WTC11 (cell line): Measurements from ENCODE around the gene ERICH6B. TPM values are rescaled to one million over a fixed set of nuclear protein-coding genes. Genes with fewer than 3 reads are reported as not detected.

ENCODE experiments used
- ATAC-seq: fragments of 200-7000 bp; cut with Tn5 transposase; 2 replicates; pipeline ENCODE4 v1.10.0; 2021; ENCODE audit warnings: mild to moderate bottlenecking, moderate library complexity
- CTCF ChIA-PET: fragments of 300-600 bp; sonication (Branson Sonifier 250); formaldehyde crosslinking; loops from one replicate; lab custom pipeline; 2021; ENCODE audit warnings: antibody characterized with exemption; lab: Charles Lee
- POLR2A ChIA-PET: fragments of 350-600 bp; sonication (Branson Sonifier 250); formaldehyde crosslinking; loops from one replicate; lab custom pipeline; 2021; ENCODE audit warnings: antibody characterized with exemption; lab: Charles Lee
- DNase-seq: peaks from one replicate; pipeline ENCODE4 v3.0.0; 2021; ENCODE audit warnings: low spot score
- H3K27ac Mint-ChIP-seq: 2 replicates; pipeline ENCODE4 v1.8.0; 2021; ENCODE audit warnings: mixed read lengths
- H3K27me3 Mint-ChIP-seq: 2 replicates; pipeline ENCODE4 v1.8.0; 2021; ENCODE audit warnings: low read depth, mild to moderate bottlenecking, moderate library complexity, mixed read lengths
- H3K36me3 Mint-ChIP-seq: 2 replicates; pipeline ENCODE4 v1.8.0; 2021; ENCODE audit warnings: mixed read lengths
- H3K4me1 Mint-ChIP-seq: 2 replicates; pipeline ENCODE4 v1.8.0; 2022; ENCODE audit warnings: mixed read lengths
- H3K4me3 Mint-ChIP-seq: 2 replicates; pipeline ENCODE4 v1.8.0; 2021; ENCODE audit warnings: mild to moderate bottlenecking, moderate library complexity, mixed read lengths
- H3K9me3 Mint-ChIP-seq: 2 replicates; pipeline ENCODE4 v1.8.0; 2021; ENCODE audit warnings: mixed read lengths
- CTCF ChIP-seq: fragments of 200-600 bp; IDR thresholded peaks from 2 replicates; pipeline ENCODE4 v1.8.0; 2022; ENCODE audit warnings: antibody characterized with exemption
- E2F1 ChIP-seq: sonication (generic); formaldehyde crosslinking; IDR thresholded peaks from 2 replicates; pipeline ENCODE4 v1.8.0; 2022; ENCODE audit warnings: mild to moderate bottlenecking, missing genetic modification reagents
- ELF4 ChIP-seq: sonication (generic); formaldehyde crosslinking; IDR thresholded peaks from 2 replicates; pipeline ENCODE4 v1.8.1; 2022; ENCODE audit warnings: low read depth, mild to moderate bottlenecking, moderate library complexity, missing genetic modification reagents
- EMX1 ChIP-seq: fragments of 250-450 bp; sonication (Bioruptor Pico); IDR thresholded peaks from 2 replicates; pipeline ENCODE4 v1.8.0; 2021; ENCODE audit warnings: mild to moderate bottlenecking
- ESRRA ChIP-seq: sonication (generic); formaldehyde crosslinking; IDR thresholded peaks from 2 replicates; pipeline ENCODE4 v1.8.1; 2022; ENCODE audit warnings: mild to moderate bottlenecking, missing genetic modification reagents, borderline replicate concordance
- FOXJ3 ChIP-seq: sonication (generic); formaldehyde crosslinking; IDR thresholded peaks from 2 replicates; pipeline ENCODE4 v1.9.0; 2021; ENCODE audit warnings: missing genetic modification reagents, mild to moderate bottlenecking, borderline replicate concordance
- GABPB1 ChIP-seq: sonication (generic); formaldehyde crosslinking; IDR thresholded peaks from 2 replicates; pipeline ENCODE4 v1.8.1; 2023; ENCODE audit warnings: mild to moderate bottlenecking, missing genetic modification reagents
- GRHL2 ChIP-seq: fragments of 250-450 bp; sonication (Bioruptor Pico); IDR thresholded peaks from 2 replicates; pipeline ENCODE4 v1.8.0; 2022; ENCODE audit warnings: mild to moderate bottlenecking, moderate library complexity; ENCODE audit not compliant: insufficient replicate concordance, severe bottlenecking
- MLX ChIP-seq: sonication (generic); formaldehyde crosslinking; IDR thresholded peaks from 2 replicates; pipeline ENCODE4 v1.8.1; 2023; ENCODE audit warnings: mild to moderate bottlenecking, missing genetic modification reagents, moderate library complexity
- NFATC4 ChIP-seq: fragments of 250-450 bp; sonication (Bioruptor Pico); IDR thresholded peaks from 2 replicates; pipeline ENCODE4 v1.9.0; 2021; ENCODE audit warnings: mild to moderate bottlenecking
- NR2C2 ChIP-seq: sonication (generic); formaldehyde crosslinking; IDR thresholded peaks from 2 replicates; pipeline ENCODE4 v1.8.0; 2022; ENCODE audit warnings: mild to moderate bottlenecking, missing genetic modification reagents
- RELA ChIP-seq: sonication (generic); formaldehyde crosslinking; IDR thresholded peaks from 2 replicates; pipeline ENCODE4 v1.8.1; 2022; ENCODE audit warnings: missing genetic modification reagents, mild to moderate bottlenecking, borderline replicate concordance
- SMAD3 ChIP-seq: sonication (generic); formaldehyde crosslinking; IDR thresholded peaks from 2 replicates; pipeline ENCODE4 v1.8.0; 2022; ENCODE audit warnings: missing genetic modification reagents, mild to moderate bottlenecking, borderline replicate concordance
- SP1 ChIP-seq: sonication (generic); formaldehyde crosslinking; conservative IDR thresholded peaks from 2 replicates; pipeline ENCODE4 v1.8.1; 2022; ENCODE audit warnings: missing genetic modification reagents
- ZBTB21 ChIP-seq: sonication (generic); formaldehyde crosslinking; IDR thresholded peaks from 2 replicates; pipeline ENCODE4 v1.8.1; 2023; ENCODE audit warnings: mild to moderate bottlenecking, missing genetic modification reagents, borderline replicate concordance
- ZNF138 ChIP-seq: sonication (generic); formaldehyde crosslinking; conservative IDR thresholded peaks from 2 replicates; pipeline ENCODE4 v1.8.1; 2022; ENCODE audit warnings: mild to moderate bottlenecking, moderate library complexity, missing genetic modification reagents
- ZNF532 ChIP-seq: fragments of 250-450 bp; sonication (Bioruptor Pico); IDR thresholded peaks from 2 replicates; pipeline ENCODE4 v1.9.0; 2021; ENCODE audit warnings: mild to moderate bottlenecking, borderline replicate concordance
- total RNA-seq: library from RNA; stranded (reverse); gene quantifications from 3 replicates; pipeline ENCODE4 v1.2.3, GENCODE V29; 2021
- TF ChIP-seq, protein P1 (sequence below): sonication (generic); formaldehyde crosslinking; IDR thresholded peaks from 2 replicates; pipeline ENCODE4 v1.8.1; 2022; ENCODE audit warnings: low read depth, missing genetic modification reagents, borderline replicate concordance

Gene ERICH6B
- total RNA-seq, 1 experiment from 2014 or later, result not detected

GRCh38 chr13:45534604-45535003, 80.9 kb downstream of the ERICH6B start:
- Mint-ChIP-seq H3K36me3 (peaks cover 30% of the 10 kb centered on the region), H3K27me3 (no peaks in the 10 kb centered on the region), H3K4me1 (no peaks in the 10 kb centered on the region), H3K9me3 (no peaks in the 10 kb centered on the region), H3K4me3 (no peak overlapping the region), H3K27ac (no peak overlapping the region)
- POLR2A ChIA-PET, result no interaction called here
- DNase-seq (no peak), ATAC-seq (no peak)
- CTCF ChIA-PET, result no interaction called here
- no peak for TF ChIP-seq FOXJ3 (CRISPR knock-in tag)
- TF ChIP-seq NR2C2 (CRISPR knock-in tag), result no peak

- DNase-seq, result no peak
- H3K4me1 Mint-ChIP-seq, result peaks cover 6% of the 10 kb centered on the region
- no peak for ATAC-seq
- peaks cover 33% of the 10 kb centered on the region for H3K36me3 Mint-ChIP-seq
- no peak overlapping the region for H3K27ac Mint-ChIP-seq
- no peak for TF ChIP-seq EMX1
- TF ChIP-seq SP1 (CRISPR knock-in tag), result no peak
- TF ChIP-seq GRHL2, result no peak
- TF ChIP-seq ESRRA, result no peak
- TF ChIP-seq ZNF138, result no peak
- no peak for TF ChIP-seq SMAD3 (CRISPR knock-in tag)
- no peak for TF ChIP-seq E2F1 (CRISPR knock-in tag)
- TF ChIP-seq GABPB1 (CRISPR knock-in tag), result no peak
- no peak for TF ChIP-seq NFATC4
- no peak for TF ChIP-seq ZNF532 (CRISPR knock-in tag)
- TF ChIP-seq, protein P1, sequence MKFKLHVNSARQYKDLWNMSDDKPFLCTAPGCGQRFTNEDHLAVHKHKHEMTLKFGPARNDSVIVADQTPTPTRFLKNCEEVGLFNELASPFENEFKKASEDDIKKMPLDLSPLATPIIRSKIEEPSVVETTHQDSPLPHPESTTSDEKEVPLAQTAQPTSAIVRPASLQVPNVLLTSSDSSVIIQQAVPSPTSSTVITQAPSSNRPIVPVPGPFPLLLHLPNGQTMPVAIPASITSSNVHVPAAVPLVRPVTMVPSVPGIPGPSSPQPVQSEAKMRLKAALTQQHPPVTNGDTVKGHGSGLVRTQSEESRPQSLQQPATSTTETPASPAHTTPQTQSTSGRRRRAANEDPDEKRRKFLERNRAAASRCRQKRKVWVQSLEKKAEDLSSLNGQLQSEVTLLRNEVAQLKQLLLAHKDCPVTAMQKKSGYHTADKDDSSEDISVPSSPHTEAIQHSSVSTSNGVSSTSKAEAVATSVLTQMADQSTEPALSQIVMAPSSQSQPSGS (CRISPR knock-in tag), result no peak
- no peak for TF ChIP-seq FOXJ3 (CRISPR knock-in tag)
- TF ChIP-seq CTCF, result no peak
- no peak for TF ChIP-seq MLX (CRISPR knock-in tag)
- no peak for TF ChIP-seq RELA (CRISPR knock-in tag)
- TF ChIP-seq ELF4 (CRISPR knock-in tag), result no peak
- TF ChIP-seq ZBTB21 (CRISPR knock-in tag), result no peak
- H3K9me3 Mint-ChIP-seq, result no peaks in the 10 kb centered on the region
- no peak overlapping the region for H3K4me3 Mint-ChIP-seq
- ChIA-PET CTCF (no interaction called here), POLR2A (interaction anchor here (0.7 kb wide), 1 partner anchor 24 kb away, joined by 3 read pairs; no protein-coding TSS in a partner anchor)
- H3K27me3 Mint-ChIP-seq, result no peaks in the 10 kb centered on the region
Observed at GRCh38 chr13:45529758-45530157, 85.8 kb downstream of the ERICH6B start.
